ENCODE results near the gene ANKRD30B. TPM values are rescaled to one million over a fixed set of nuclear protein-coding genes. Genes with fewer than 3 reads are reported as not detected.
"Not testable (repeated sequence)": the region's sequence is repeated elsewhere in the genome, so short reads cannot be mapped to it uniquely, and the experiment has no call there.

The ANKRD30B gene
- polyA plus RNA-seq, 1 experiment = not detected

DNA sequence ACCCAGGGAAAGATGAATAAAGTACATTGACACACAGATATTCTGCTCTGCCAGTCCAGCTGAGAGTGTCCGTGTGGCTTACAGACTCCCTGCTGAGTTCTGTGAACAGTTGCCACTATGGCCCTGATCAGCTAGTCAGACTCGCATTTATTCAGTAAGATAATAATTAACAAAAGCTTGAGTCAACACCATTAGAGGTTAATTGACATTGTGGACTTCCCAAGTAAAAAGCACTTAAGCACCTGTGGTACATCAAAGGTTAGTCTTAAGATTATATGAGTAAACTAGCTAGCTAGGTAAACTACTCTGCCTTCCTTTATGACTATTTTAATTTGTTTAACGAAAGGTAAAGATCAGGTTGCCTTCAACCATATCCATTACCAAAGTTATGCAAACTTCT is 33.7 kb downstream of the ANKRD30B start:
- DNase-seq (ENCODE audit: low read depth) = no peak
- Histone ChIP-seq H3K27me3 (ENCODE audit: control insufficient read depth, insufficient read depth, low read length) (no peaks in the 10 kb centered on the region), H3K4me3 (ENCODE audit: low read depth, low read length) (no peak overlapping the region), H3K36me3 (ENCODE audit: control insufficient read depth, insufficient read depth, low read length) (no peaks in the 10 kb centered on the region)
- ChIA-PET POLR2A (no interaction called here), CTCF (no interaction called here)
- TF ChIP-seq, protein P1, sequence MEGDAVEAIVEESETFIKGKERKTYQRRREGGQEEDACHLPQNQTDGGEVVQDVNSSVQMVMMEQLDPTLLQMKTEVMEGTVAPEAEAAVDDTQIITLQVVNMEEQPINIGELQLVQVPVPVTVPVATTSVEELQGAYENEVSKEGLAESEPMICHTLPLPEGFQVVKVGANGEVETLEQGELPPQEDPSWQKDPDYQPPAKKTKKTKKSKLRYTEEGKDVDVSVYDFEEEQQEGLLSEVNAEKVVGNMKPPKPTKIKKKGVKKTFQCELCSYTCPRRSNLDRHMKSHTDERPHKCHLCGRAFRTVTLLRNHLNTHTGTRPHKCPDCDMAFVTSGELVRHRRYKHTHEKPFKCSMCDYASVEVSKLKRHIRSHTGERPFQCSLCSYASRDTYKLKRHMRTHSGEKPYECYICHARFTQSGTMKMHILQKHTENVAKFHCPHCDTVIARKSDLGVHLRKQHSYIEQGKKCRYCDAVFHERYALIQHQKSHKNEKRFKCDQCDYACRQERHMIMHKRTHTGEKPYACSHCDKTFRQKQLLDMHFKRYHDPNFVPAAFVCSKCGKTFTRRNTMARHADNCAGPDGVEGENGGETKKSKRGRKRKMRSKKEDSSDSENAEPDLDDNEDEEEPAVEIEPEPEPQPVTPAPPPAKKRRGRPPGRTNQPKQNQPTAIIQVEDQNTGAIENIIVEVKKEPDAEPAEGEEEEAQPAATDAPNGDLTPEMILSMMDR (IDR thresholded peaks at IDR 0.05; ENCODE audit: insufficient read depth, low read depth, low read length) = no peak

DNA sequence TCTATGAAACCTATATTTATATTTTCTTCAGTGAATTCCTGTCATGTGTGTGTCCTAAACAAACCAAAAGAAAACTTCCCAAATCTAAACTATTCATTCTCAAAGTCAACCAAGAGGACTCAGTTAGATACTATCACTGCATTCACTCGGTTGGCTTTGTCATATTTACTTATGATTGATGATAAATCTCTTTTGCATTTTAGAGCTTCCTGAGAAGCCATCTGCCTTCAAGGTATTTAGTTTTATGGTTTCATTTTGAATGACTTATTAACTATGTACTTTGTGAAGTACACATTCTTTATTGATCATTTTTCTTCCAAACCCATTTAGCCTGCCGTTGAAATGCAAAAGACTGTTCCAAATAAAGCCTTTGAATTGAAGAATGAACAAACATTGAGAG is 36.2 kb downstream of the ANKRD30B start:
- Histone ChIP-seq H3K36me3 (ENCODE audit: control insufficient read depth, insufficient read depth, low read length) (no peaks in the 10 kb centered on the region), H3K27me3 (ENCODE audit: control insufficient read depth, insufficient read depth, low read length) (no peaks in the 10 kb centered on the region), H3K4me3 (ENCODE audit: low read depth, low read length) (no peak overlapping the region)
- ChIA-PET POLR2A (no interaction called here), CTCF (no interaction called here)
- TF ChIP-seq, protein P1 (IDR thresholded peaks at IDR 0.05; ENCODE audit: insufficient read depth, low read depth, low read length) = no peak
- no peak for DNase-seq (ENCODE audit: low read depth)

DNA sequence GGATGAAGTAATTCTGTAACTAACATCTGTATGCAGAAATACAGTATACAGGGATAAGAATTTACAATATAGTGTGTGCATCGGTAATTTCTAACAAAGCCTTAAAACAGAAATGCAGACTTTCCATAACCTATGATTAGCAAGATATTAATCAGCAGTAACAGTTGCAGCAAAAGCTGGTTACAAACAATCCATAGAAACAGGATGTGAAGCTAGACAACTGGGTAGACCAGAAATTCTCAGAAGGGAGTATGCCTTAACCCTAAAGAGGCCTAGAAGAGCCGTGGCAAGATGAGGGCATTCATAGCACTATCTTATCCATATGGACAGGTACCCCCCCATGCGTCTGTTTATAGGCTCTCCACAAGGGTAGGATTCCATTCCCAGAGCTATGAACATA is 48.9 kb downstream of the ANKRD30B start:
- POLR2A ChIA-PET; DNase-seq (ENCODE audit: low read depth); H3K36me3 ChIP-seq (ENCODE audit: control insufficient read depth, insufficient read depth, low read length); H3K4me3 ChIP-seq (ENCODE audit: low read depth, low read length); H3K27me3 ChIP-seq (ENCODE audit: control insufficient read depth, insufficient read depth, low read length); CTCF ChIA-PET: not testable (repeated sequence)

DNA sequence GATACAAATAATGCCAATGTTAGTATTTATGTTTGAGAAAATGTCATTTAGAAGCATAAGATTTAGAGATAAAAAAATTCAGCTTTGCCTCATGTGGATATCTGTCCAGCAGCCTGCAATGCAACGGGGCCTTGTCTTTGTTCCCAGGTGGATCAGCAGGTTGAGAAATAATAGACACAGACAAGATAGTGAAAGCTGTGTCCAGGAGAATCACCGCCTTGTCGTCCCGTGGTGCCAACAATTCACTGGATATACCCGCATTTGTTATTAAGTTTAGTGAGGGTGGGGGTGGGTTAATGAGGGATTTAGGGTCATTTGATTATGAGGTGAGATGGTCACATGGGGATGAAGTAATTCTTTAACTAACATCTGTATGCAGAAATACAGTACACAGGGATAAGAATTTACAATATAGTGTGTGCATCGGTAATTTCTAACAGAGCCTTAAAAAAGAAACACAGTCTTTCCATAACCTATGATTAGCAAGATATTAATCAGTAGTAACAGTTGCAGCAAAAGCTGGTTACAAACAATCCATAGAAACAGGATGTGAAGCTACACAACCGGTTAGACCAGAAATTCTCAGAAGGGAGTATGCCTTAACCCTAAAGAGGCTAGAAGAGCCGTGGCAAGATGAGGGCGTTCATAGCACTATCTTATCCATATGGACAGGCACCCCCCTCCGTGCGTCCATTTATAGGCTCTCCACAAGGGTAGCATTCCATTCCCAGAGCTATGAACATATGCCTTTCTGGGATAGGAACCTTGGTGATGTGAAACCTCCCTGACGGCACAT is 50.2 kb downstream of the ANKRD30B start:
- H3K27me3 ChIP-seq (ENCODE audit: control insufficient read depth, insufficient read depth, low read length); POLR2A ChIA-PET; DNase-seq (ENCODE audit: low read depth); CTCF ChIA-PET; H3K36me3 ChIP-seq (ENCODE audit: control insufficient read depth, insufficient read depth, low read length); H3K4me3 ChIP-seq (ENCODE audit: low read depth, low read length): not testable (repeated sequence)

- POLR2A ChIA-PET; H3K4me3 ChIP-seq (ENCODE audit: low read depth, low read length); H3K27me3 ChIP-seq (ENCODE audit: control insufficient read depth, insufficient read depth, low read length); CTCF ChIA-PET; DNase-seq (ENCODE audit: low read depth); H3K36me3 ChIP-seq (ENCODE audit: control insufficient read depth, insufficient read depth, low read length): not testable (repeated sequence)
These were observed 63.1 kb downstream of the ANKRD30B start for GRCh38 chr18:14811081-14811480.

GRCh38 chr18:14826972-14827632 is 79.1 kb downstream of the ANKRD30B start:
- H3K36me3 ChIP-seq (ENCODE audit: control insufficient read depth, insufficient read depth, low read length); H3K27me3 ChIP-seq (ENCODE audit: control insufficient read depth, insufficient read depth, low read length); DNase-seq (ENCODE audit: low read depth); CTCF ChIA-PET; H3K4me3 ChIP-seq (ENCODE audit: low read depth, low read length); POLR2A ChIA-PET: not testable (repeated sequence)

DNA sequence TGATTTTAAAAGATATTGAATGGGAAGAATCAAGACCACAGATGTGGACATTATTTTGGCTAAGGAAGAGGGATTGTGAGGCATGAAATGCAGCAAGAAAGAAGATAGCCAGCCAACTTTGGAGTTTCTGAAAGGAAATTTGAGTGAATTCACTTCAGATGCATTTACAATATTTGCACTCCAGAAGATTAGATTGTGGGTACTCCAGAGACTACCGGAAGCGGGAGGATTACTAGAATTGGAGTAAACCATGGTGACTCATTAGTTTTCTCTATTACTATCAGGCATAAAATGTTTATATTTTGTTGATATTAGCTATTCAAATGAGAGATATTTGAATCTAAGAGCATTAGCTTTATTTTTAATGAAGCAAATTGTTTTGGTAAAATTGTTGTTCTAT is 93.6 kb downstream of the ANKRD30B start:
- H3K4me3 ChIP-seq (ENCODE audit: low read depth, low read length); DNase-seq (ENCODE audit: low read depth); H3K27me3 ChIP-seq (ENCODE audit: control insufficient read depth, insufficient read depth, low read length); CTCF ChIA-PET; POLR2A ChIA-PET; H3K36me3 ChIP-seq (ENCODE audit: control insufficient read depth, insufficient read depth, low read length): not testable (repeated sequence)

DNA sequence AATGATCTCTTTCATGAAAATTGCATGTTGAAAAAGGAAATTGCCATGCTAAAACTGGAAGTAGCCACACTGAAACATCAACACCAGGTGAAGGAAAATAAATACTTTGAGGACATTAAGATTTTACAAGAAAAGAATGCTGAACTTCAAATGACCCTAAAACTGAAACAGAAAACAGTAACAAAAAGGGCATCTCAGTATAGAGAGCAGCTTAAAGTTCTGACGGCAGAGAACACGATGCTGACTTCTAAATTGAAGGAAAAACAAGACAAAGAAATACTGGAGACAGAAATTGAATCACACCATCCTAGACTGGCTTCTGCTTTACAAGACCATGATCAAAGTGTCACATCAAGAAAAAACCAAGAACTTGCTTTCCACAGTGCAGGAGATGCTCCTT is 103.6 kb downstream of the ANKRD30B start:
- H3K4me3 ChIP-seq (ENCODE audit: low read depth, low read length); H3K27me3 ChIP-seq (ENCODE audit: control insufficient read depth, insufficient read depth, low read length); H3K36me3 ChIP-seq (ENCODE audit: control insufficient read depth, insufficient read depth, low read length); POLR2A ChIA-PET; DNase-seq (ENCODE audit: low read depth); CTCF ChIA-PET: not testable (repeated sequence)

DNA sequence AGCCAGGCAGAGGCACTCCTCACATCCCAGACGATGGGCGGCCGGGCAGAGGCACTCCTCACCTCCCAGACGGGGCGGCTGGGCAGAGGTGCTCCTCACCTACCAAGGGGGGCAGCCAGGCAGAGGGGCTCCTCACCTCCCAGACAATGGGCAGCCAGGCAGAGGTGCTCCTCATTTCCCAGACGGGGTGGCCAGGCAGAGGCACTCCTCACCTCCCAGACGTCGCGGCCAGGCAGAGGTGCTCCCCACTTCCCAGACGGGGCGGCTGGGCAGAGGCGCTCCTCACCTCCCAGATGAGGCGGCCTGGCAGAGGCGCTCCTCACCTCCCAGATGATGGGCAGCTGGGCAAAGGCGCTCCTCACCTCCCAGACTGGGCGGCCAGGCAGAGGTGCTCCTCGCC is 107.7 kb downstream of the ANKRD30B start:
- DNase-seq (ENCODE audit: low read depth); H3K27me3 ChIP-seq (ENCODE audit: control insufficient read depth, insufficient read depth, low read length); H3K4me3 ChIP-seq (ENCODE audit: low read depth, low read length); H3K36me3 ChIP-seq (ENCODE audit: control insufficient read depth, insufficient read depth, low read length); CTCF ChIA-PET; POLR2A ChIA-PET: not testable (repeated sequence)

- DNase-seq (ENCODE audit: low read depth) = not testable (repeated sequence)
These were observed 108.3 kb downstream of the ANKRD30B start for GRCh38 chr18:14856256-14856655.

GRCh38 chr18:14858514-14858913 is 110.5 kb downstream of the ANKRD30B start:
- H3K36me3 ChIP-seq (ENCODE audit: control insufficient read depth, insufficient read depth, low read length); POLR2A ChIA-PET; H3K27me3 ChIP-seq (ENCODE audit: control insufficient read depth, insufficient read depth, low read length); DNase-seq (ENCODE audit: low read depth); H3K4me3 ChIP-seq (ENCODE audit: low read depth, low read length); CTCF ChIA-PET: not testable (repeated sequence)

More at GRCh38 chr18:14856256-14856655, 108.3 kb downstream of the ANKRD30B start:
- POLR2A ChIA-PET; H3K36me3 ChIP-seq (ENCODE audit: control insufficient read depth, insufficient read depth, low read length); H3K27me3 ChIP-seq (ENCODE audit: control insufficient read depth, insufficient read depth, low read length); CTCF ChIA-PET; H3K4me3 ChIP-seq (ENCODE audit: low read depth, low read length): not testable (repeated sequence)

Measured in BJ (cell line).